Measurements from ENCODE around the gene CYBC1.

- no peak for TF ChIP-seq SUZ12 (IDR thresholded peaks at IDR 0.05)
- TF ChIP-seq SP1 (IDR thresholded peaks at IDR 0.05), result no peak
These were observed 56.3 kb downstream of the CYBC1 start for GRCh38 chr17:82394278-82394677.

Measured in HEK293T (cell line).